Transverse colon (tissue), 4 donors: ENCODE results near the gene HNRNPDL. TPM values are rescaled to one million over a fixed set of nuclear protein-coding genes. Genes with fewer than 3 reads are reported as not detected.

Experiments used
- DNase-seq: peaks from one replicate; pipeline ENCODE4 v3.0.0-alpha.2; 2019
- H3K27ac ChIP-seq, 4 donors: fragments of 200-600 bp; sonication (generic); 2 replicates each; pipeline ENCODE4 v1.5.1; 2016 to 2018; ENCODE audit warnings: inconsistent platforms in 4 of 4
- H3K27me3 ChIP-seq: fragments of 200-600 bp; sonication (generic); 2 replicates; pipeline ENCODE4 v1.5.1; 2017; ENCODE audit warnings: inconsistent platforms
- H3K36me3 ChIP-seq, 4 donors: fragments of 200-600 bp; sonication (generic); 2 replicates each; pipeline ENCODE4 v1.5.1; 2017 to 2019; ENCODE audit warnings: inconsistent platforms in 4 of 4
- H3K4me1 ChIP-seq, 4 donors: fragments of 200-600 bp; sonication (generic); 2 replicates each; pipeline ENCODE4 v1.5.1; 2017 to 2020; ENCODE audit warnings: inconsistent platforms in 4 of 4
- H3K4me3 ChIP-seq, 4 donors: fragments of 200-600 bp; sonication (generic); 1 replicate in 1 of 4; 2 replicates in 3 of 4; pipeline versions ENCODE4 v1.5.1 to v1.6.1; 2017 to 2019; ENCODE audit warnings: inconsistent platforms in 4 of 4
- H3K9me3 ChIP-seq, 2 donors: fragments of 200-600 bp; sonication (generic); 2 replicates each; pipeline ENCODE4 v1.5.1; 2017 to 2019; ENCODE audit warnings: inconsistent platforms in 2 of 2
- CTCF ChIP-seq, 5 experiments: fragments of 200-600 bp in 3 of 5; fragments of 450-650 bp in 2 of 5; sonication (generic) in 3 of 5; IDR thresholded peaks; 1 replicate in 2 of 5; 2 replicates in 3 of 5; pipeline ENCODE4 v1.5.1; 2016 to 2017; ENCODE audit warnings: antibody characterized with exemption in 5 of 5, inconsistent platforms in 3 of 5, mild to moderate bottlenecking in 2 of 5, moderate library complexity in 1 of 5
- EP300 ChIP-seq: sonication (generic); formaldehyde crosslinking; IDR thresholded peaks from one replicate; pipeline ENCODE4 v1.6.1; 2017; ENCODE audit warnings: antibody characterized with exemption, low read depth
- POLR2A ChIP-seq: fragments of 450-650 bp; IDR thresholded peaks from one replicate; pipeline ENCODE4 v1.6.1; 2016; ENCODE audit warnings: antibody characterized with exemption, mild to moderate bottlenecking, moderate library complexity
- POLR2AphosphoS5 ChIP-seq, 3 donors: sonication (generic); formaldehyde crosslinking; IDR thresholded peaks; one replicate each; pipeline ENCODE4 v1.6.1; 2016; ENCODE audit warnings: antibody characterized with exemption in 3 of 3
- WGBS, 2 donors: methylation state at CpG; one replicate each; pipeline ENCODE4 v1.1.5; 2018; ENCODE audit warnings: low coverage in 1 of 2; 5-methylcytosine and 5-hydroxymethylcytosine counted together
- in situ Hi-C, 4 donors: fragments of 200-750 bp; cut with MboI; loops; one replicate each; pipeline versions ENCODE4 v1.15.0 to v1.15.1; 2017; ENCODE audit warnings: low sequenced_read_pairs in 3 of 4, low pct_ligation_motif_present in 1 of 4, low pct_unique_long_range_greater_than_20kb in 1 of 4
- intact Hi-C: fragments of 100-400 bp; cut with DNase I; formaldehyde crosslinking; loops from one replicate; pipeline ENCODE4 v1.15.1; 2023; ENCODE audit warnings: low total_unique reads
- total RNA-seq, 4 donors: library from RNA; depleted of rRNA; stranded (reverse); fragments of >200 nt; gene quantifications; one replicate each; pipeline ENCODE4 v1.1.0, GENCODE V29; 2016

HNRNPDL gene
- total RNA-seq, 4 donors from 2014 or later, result 78.4 to 131 (median 100) TPM

GRCh38 chr4:82469791-82470345 is 39.6 kb upstream of the HNRNPDL start:
- TF ChIP-seq POLR2AphosphoS5 (IDR thresholded peaks at IDR 0.05) (no peak), POLR2A (no peak), CTCF (IDR thresholded peaks at IDR 0.05) (no peak), EP300 (no peak)
- 64 to 85% methylated on average over 2 of the region's 2 CpGs for whole genome bisulfite sequencing, 2 donors
- H3K4me3 ChIP-seq, result no peak overlapping the region
- no peak for DNase-seq
- no peak overlapping the region for H3K27ac ChIP-seq
- intact Hi-C loops (no loop called here), in situ Hi-C loops (loop anchor here (5.0 to 25.0 kb wide), 5 partner anchors 265 to 817 kb away; partner anchors contain the start of genes COPS4 (in 1 of the 4) and COQ2 (in 1 of the 4))
- no peaks in the 10 kb centered on the region for H3K9me3 ChIP-seq
- no peaks in the 10 kb centered on the region for H3K27me3 ChIP-seq
- H3K36me3 ChIP-seq, result no peaks in the 10 kb centered on the region
- H3K4me1 ChIP-seq, result no peaks in the 10 kb centered on the region

GRCh38 chr4:82467471-82467870 is 37.2 kb upstream of the HNRNPDL start:
- Histone ChIP-seq H3K9me3 (no peaks in the 10 kb centered on the region), H3K36me3 (no peaks in the 10 kb centered on the region), H3K4me3 (no peak overlapping the region), H3K27me3 (no peaks in the 10 kb centered on the region), H3K4me1 (peaks cover 0 to 7% (median 3%) of the 10 kb centered on the region in 4 donors), H3K27ac (no peak overlapping the region)
- 46 to 74% methylated on average over 2 to 3 of the region's 3 CpGs for WGBS, 2 donors
- in situ Hi-C loops, result loop anchor here (5.0 to 25.0 kb wide), 5 partner anchors 267 to 820 kb away; partner anchors contain the start of genes COPS4 (in 1 of the 4) and COQ2 (in 1 of the 4)
- intact Hi-C loops, result no loop called here
- TF ChIP-seq CTCF (IDR thresholded peaks at IDR 0.05) (no peak), EP300 (no peak), POLR2AphosphoS5 (IDR thresholded peaks at IDR 0.05) (no peak), POLR2A (no peak)
- no peak for DNase-seq

- intact Hi-C loops (no loop called here), in situ Hi-C loops (loop anchor here (10.0 to 25.0 kb wide), 4 partner anchors 272 to 824 kb away; partner anchors contain the start of genes COPS4 (in 1 of the 4) and COQ2 (in 1 of the 4))
- TF ChIP-seq POLR2A (no peak), CTCF (IDR thresholded peaks at IDR 0.05) (no peak), POLR2AphosphoS5 (IDR thresholded peaks at IDR 0.05) (no peak), EP300 (no peak)
Measured at GRCh38 chr4:82463221-82463620, 33.0 kb upstream of the HNRNPDL start.

GRCh38 chr4:82462415-82462831 is 32.2 kb upstream of the HNRNPDL start:
- peaks cover 0 to 7% (median 3%) of the 10 kb centered on the region in 4 donors for H3K4me1 ChIP-seq
- WGBS, 2 donors, result 9 to 10% methylated on average over 3 to 7 of the region's 7 CpGs
- peak overlapping the region in 1 of 4 donors; percentile 27 for H3K27ac ChIP-seq
- intact Hi-C loops, result no loop called here
- in situ Hi-C loops, result loop anchor here (10.0 to 25.0 kb wide), 4 partner anchors 272 to 825 kb away; partner anchors contain the start of genes COPS4 (in 1 of the 4) and COQ2 (in 1 of the 4)
- peak; percentile 90 for DNase-seq
- no peak overlapping the region for H3K4me3 ChIP-seq
- H3K36me3 ChIP-seq, result peaks cover 0 to 17% (median 4%) of the 10 kb centered on the region in 4 donors
- H3K9me3 ChIP-seq, result no peaks in the 10 kb centered on the region
- TF ChIP-seq POLR2A (no peak), POLR2AphosphoS5 (IDR thresholded peaks at IDR 0.05) (peak in 2 of 3 donors; percentile 58 to 67), CTCF (IDR thresholded peaks at IDR 0.05) (peak; percentile 54 to 92 (median 84)), EP300 (no peak)
- no peaks in the 10 kb centered on the region for H3K27me3 ChIP-seq

More at GRCh38 chr4:82463221-82463620, 33.0 kb upstream of the HNRNPDL start:
- H3K27ac ChIP-seq, result no peak overlapping the region
- no peaks in the 10 kb centered on the region for H3K27me3 ChIP-seq
- DNase-seq, result no peak
- 89% methylated on average over 1 of the region's 1 CpG; no CpG with 5 or more reads in 1 of the 2 donors for WGBS, 2 donors
- no peak overlapping the region for H3K4me3 ChIP-seq
- peaks cover 0 to 12% (median 3%) of the 10 kb centered on the region in 4 donors for H3K36me3 ChIP-seq
- peaks cover 0 to 7% (median 3%) of the 10 kb centered on the region in 4 donors for H3K4me1 ChIP-seq
- no peaks in the 10 kb centered on the region for H3K9me3 ChIP-seq
